Muscle of back (tissue), 13 donors: ENCODE data around the gene CEP85. TPM values are rescaled to one million over a fixed set of nuclear protein-coding genes. Genes with fewer than 3 reads are reported as not detected.
A peak's percentile ranks its signal among the peaks of the same experiment; 100 is the strongest.

Experiments used
- DNase-seq, 3 donors: peaks; one replicate each; pipeline versions ENCODE4 v3.0.0 to v3.0.0-alpha.2; 2013
- long read RNA-seq, 9 donors: transcript quantifications; one replicate each; lab custom pipeline, GENCODE V29; 2026
- polyA plus RNA-seq, 10 donors: library from polyadenylated mRNA; unstranded; fragments of 120-200 nt; gene quantifications; one replicate each; pipeline ENCODE4 v1.2.1, GENCODE V29; 2013; ENCODE audit not compliant: insufficient read length in 10 of 10

Gene CEP85, protein sequence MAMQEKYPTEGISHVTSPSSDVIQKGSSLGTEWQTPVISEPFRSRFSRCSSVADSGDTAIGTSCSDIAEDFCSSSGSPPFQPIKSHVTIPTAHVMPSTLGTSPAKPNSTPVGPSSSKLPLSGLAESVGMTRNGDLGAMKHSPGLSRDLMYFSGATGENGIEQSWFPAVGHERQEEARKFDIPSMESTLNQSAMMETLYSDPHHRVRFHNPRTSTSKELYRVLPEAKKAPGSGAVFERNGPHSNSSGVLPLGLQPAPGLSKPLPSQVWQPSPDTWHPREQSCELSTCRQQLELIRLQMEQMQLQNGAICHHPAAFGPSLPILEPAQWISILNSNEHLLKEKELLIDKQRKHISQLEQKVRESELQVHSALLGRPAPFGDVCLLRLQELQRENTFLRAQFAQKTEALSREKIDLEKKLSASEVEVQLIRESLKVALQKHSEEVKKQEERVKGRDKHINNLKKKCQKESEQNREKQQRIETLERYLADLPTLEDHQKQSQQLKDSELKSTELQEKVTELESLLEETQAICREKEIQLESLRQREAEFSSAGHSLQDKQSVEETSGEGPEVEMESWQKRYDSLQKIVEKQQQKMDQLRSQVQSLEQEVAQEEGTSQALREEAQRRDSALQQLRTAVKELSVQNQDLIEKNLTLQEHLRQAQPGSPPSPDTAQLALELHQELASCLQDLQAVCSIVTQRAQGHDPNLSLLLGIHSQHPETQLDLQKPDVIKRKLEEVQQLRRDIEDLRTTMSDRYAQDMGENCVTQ
- polyA plus RNA-seq: 10 to 100 TPM; 17.4 to 28.2 (median 22.9) TPM
- long read RNA-seq, donor 1: 0 reads
- long read RNA-seq, donor 2, partial matches to known transcripts: 0 of 1 reads
- long read RNA-seq, donor 2, other reads (novel, unspliced or antisense): 0 of 1 reads
- long read RNA-seq, donor 3: 0 reads
- long read RNA-seq, donor 4: 0 reads
- long read RNA-seq, donor 5: 0 reads
- long read RNA-seq, donor 6, partial matches to known transcripts: 0 of 1 reads
- long read RNA-seq, donor 6, other reads (novel, unspliced or antisense): 0 of 1 reads
- long read RNA-seq, donor 7: 0 reads
- long read RNA-seq, donor 8: 0 reads
- long read RNA-seq, donor 9: 0 reads

DNA sequence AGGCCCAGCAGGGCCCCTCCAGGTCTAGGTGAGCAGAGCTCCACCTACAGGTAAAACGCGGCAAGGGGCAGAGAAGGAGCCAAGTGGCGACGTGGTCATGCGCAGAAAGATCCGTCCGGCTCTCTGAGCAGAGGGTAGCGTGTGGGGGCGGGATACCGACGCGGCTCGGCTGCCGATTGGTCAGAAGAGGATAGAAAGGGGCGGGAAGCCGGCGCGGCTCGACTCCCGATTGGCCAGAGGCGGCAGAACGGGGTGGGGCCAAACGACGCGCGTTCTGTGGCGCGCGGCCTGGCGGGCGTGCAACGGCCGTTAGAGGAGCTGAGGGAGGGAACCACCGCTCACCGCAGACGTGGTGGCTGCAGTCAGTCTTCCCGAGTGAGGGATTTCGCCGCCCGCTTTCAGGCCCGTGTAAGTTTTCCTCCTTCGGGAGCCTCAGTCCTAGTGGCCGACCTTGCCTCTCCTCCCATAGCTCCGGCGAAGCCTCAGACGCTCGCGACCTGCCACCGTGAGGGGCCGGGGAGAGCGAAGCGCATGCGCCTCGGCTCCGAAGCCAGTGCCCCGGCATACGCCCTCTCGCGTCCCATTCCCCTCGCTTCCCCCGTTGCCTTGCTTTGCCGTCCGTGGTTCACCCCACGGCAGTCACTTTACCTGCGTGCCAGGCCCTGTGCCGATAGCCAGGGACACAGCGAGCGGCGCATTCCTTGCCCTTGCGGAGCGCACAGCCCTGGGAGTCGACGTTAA is at the start of gene CEP85:
Gene CEP85 (plus strand): TSS at position 298 of the 741 bp plus-strand sequence. CDS start 5,584 bp downstream, outside the sequence.
- DNase-seq: peak; percentile 96 to 99 (median 97)

DNA sequence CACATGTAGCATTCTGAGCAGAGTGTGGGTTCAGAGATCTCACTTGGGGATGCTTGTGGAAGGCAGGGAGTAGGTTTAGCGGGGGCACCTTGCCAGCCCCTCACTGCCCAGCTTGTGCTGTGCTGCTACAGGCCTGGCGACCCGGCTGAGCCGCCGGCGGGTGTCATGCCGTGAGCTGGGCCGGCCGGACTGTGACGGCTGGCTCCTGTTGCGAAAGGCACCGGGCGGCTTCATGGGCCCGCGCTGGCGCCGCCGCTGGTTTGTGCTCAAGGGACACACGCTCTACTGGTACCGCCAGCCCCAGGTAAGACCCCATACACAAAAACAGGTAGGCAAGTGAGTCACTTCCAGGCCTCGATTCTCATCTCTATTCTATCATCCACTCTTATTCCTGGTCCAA is 49.1 kb upstream of the CEP85 start:
- no peak for DNase-seq

DNA sequence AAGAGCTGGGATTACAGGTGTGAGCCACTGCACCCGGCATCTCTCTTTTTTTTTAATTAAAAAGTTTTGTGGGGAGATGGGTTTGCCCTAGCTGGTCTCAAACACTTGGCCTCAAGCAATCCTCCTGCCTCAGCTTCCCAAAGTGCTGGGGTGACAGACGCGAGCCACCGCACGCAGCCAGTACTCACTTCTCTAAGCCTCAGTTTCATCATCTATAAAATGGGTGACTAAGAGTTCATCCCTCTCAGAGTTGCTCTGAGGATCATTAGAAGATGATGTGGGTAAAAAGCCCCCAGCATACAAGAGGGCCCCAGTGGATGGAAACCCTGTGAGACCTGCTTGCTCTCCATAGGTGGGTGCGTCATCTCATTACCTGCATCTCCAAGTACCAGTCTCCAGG is 46.1 kb upstream of the CEP85 start:
- no peak for DNase-seq

- no peak for DNase-seq
Observed at GRCh38 chr1:26188477-26188876, 45.5 kb upstream of the CEP85 start.

GRCh38 chr1:26189331-26189730 is 44.7 kb upstream of the CEP85 start:
- no peak for DNase-seq

DNA sequence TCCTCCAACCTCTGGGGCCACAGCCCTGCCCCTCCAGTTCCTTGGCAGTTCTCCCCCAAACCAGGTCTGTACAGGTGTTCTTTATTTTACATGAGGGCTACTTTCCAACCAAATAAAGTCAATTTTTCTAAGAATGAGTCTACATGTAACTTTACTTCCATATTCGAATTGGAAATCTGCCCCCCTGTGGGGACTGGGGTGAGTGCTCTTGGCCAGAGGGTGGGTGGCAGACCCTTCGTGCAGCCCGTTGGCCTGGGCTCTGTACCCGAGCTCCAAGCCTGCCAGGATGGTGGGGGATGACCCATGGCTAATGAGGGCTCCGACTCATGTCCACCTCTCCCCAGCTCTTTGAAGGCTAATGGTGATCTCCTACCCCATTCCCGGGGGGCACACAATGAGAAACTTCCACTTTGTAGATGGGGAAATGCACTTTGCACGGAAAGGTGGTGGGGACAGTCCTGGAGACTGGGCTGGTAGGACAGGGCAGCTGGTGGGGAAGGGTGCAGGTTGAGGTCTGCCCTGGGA is 44.2 kb upstream of the CEP85 start:
- no peak for DNase-seq

DNA sequence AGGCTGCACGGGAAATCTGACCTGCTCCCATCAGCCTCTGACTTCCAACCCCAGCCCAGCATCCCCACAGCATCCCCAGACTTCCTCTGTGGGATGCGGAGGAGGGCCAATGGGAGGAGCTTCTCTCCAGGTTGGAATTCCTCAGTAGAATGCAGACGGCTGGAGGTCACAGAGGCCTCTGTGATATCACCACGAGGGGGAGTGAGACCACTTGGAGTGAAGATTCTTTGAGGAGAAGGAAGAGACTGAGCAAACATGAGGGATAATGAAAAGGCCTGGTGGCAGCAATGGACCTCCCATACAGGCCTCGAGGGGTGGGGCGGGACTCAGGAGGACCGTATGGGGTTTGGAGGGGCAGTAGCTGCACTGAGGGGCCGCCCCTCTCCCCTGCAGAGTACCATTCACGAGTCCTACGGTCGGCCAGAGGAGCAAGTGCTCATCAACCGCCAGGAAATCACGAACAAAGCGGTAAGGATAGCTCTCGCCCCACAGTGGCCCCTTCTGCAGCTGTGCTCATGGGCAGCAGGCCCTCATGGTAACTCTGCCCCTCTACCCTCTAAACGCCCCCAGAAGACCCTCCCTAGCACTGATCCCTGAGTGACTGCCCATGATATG is 43.5 kb upstream of the CEP85 start, which contains the start of gene CATSPER4:
Gene CATSPER4 (plus strand): TSS at position 230 of the 615 bp plus-strand sequence. CDS start 26 bp downstream, at position 256.
- DNase-seq: no peak

DNA sequence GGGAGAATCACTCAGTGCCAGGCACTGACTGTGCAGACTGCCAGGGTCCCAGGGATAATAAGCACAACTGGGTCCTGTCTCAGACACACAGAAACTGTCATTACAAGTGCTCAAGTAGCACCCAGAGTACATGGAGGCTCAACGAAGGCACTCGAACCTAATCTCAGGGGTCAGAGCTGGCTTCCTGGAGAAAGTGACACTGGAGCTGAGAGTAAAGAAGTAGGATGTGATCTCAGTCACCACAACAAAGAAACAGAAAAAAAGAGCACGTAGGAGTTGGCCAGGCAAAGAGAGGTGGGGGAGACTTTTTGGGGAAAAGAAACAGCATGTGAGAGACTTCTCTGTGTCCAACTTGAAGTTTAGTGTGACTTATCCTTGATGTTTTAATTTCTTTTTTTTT is 42.3 kb upstream of the CEP85 start:
- no peak for DNase-seq

GRCh38 chr1:26195805-26196204 is 38.2 kb upstream of the CEP85 start:
- DNase-seq: no peak

- no peak for DNase-seq
Observed at GRCh38 chr1:26197301-26197700, 36.7 kb upstream of the CEP85 start.

- no peak for DNase-seq
Observed at GRCh38 chr1:26197813-26198212, 36.2 kb upstream of the CEP85 start.

DNA sequence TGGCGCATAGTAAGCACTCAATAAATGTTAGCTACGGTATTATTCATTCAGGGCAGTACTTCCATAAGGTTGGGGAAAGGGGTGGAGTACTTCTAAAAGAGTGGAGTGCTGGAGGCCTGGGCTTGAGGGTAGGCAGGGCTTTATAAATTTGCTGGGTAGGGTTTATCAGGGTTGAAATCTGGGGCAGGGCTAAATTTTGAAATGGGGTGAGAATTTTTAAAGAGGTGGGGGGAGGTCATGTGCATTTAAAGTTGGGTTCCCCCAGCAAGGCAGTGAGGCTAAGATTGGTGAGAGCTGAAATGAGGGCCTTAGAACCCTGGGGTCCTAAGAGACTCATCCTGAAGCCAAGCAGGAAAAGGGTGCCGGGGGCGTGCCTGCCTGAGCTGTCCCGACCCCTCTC is 33.6 kb upstream of the CEP85 start:
- DNase-seq: no peak

- DNase-seq: no peak
Observed at GRCh38 chr1:26203642-26204318, 30.2 kb upstream of the CEP85 start.

DNA sequence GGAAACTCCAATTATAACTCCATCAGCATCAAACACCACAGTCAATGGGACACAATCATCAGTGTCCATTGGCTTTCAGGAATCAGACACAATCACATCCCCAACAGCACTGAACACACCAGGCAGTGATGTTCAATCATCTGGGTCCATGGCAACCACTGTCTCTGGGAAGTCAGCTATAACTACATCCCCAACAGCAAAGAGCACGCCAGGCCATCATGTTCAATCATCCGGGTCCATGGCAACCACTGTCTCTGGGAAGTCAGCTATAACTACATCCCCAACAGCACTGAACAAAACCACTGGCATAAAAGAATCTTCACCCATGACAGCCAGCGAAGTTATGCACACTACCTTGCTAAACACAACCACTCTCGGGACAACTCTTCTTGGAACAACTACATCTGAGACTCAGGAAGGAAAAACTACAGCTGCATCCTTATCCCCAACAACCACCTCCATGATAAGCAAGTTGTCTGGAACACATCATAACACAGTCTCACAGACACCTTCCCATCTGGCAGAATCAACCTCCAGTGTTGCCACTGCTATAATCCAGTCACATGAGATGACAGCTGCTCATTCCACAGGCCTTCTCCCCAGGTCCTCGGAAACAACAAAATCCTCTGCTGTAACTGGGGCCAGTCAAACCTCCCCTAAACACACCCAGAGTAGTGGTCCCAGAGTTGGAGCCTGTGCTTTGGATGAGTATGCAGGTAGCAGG is 23.7 kb upstream of the CEP85 start:
- no peak for DNase-seq

GRCh38 chr1:26212726-26213125 is 21.3 kb upstream of the CEP85 start:
- DNase-seq: no peak

DNA sequence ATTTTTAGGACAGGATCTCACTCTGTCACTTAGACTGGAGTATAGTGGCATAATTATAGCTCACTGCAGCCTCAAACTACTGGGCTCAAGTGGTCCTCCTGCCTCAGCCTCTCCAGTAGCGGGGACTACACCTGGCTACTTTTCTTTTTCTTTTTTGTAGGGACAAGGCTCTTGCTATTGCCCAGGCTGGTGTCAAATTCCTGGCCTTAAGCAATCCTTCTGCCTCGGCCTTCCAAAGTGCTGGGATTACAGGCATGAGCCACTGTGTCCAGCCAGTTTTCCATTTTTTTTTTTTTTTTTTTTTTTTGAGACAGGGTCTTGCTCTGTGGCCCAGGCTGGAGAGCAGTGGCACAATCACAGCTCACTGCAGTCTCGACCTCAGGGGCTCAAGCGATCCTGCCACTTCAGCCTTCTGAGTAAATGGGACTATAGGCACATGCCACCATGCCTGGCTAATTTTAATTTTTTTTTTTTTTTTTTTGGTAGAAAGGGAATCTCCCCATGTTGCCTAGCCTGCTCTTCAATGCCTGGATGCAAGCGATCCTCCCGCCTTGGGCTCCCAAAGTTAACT is 20.6 kb upstream of the CEP85 start:
- no peak for DNase-seq

GRCh38 chr1:26215246-26215645 is 18.8 kb upstream of the CEP85 start:
- no peak for DNase-seq

- DNase-seq: no peak
Observed at GRCh38 chr1:26218906-26219494, 15.0 kb upstream of the CEP85 start.
